ENCODE results near the gene ZNF473.
"Not testable (repeated sequence)": the region's sequence is repeated elsewhere in the genome, so short reads cannot be mapped to it uniquely, and the experiment has no call there.

The ZNF473 gene

DNA sequence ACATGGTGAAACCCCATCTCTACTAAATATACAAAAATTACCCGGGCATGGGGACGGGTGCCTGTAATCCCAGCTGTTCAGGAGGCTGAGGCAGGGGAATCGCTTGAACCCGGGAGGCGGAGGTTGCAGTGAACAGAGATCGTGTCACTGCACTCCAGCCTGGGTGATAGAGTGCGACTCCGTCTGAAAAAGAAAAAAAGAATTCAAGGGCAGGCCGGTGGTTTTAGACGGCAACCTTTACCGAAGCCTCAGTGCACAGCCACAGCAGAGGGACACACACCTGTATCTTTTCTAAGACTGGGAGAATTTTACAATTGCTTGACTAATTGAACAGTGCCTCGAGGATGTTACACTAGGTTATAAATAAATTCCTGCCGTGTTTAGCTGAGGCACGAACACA, 73.9 kb downstream of the ZNF473 start:
- not testable (repeated sequence) for H3K4me1 ChIP-seq (ENCODE audit: control insufficient read depth, insufficient read depth, low read length); H3K9ac ChIP-seq (ENCODE audit: low read length); H3K36me3 ChIP-seq (ENCODE audit: control insufficient read depth, insufficient read depth, low read length); H3K27me3 ChIP-seq (ENCODE audit: control insufficient read depth, insufficient read depth, low read length); H3K27ac ChIP-seq (ENCODE audit: low read depth, low read length); H3K9me3 ChIP-seq (ENCODE audit: control insufficient read depth, insufficient read depth, low read depth, low read length); H3K4me3 ChIP-seq (ENCODE audit: low read depth, low read length)

DNA sequence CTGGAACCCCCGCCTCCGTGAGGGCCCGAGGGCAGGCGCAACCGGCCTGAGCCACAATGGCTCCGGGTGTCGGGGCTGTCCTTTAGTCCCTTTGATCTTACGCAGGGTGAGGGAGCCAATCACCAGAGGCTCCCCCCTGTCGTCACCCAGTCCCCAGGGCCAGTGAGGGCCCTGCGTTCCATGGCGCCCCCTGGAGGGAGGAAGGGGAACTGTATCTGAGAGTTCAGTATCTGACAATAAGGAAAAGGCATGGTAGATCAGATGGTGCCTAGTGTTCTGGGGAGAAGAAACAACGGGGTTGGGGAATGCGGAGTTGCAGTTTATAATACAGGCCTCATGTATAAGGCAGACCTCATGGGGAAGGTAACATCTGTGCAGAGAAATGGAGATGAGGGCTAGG, 75.1 kb downstream of the ZNF473 start:
- H3K4me1 ChIP-seq (ENCODE audit: control insufficient read depth, insufficient read depth, low read length); H3K27ac ChIP-seq (ENCODE audit: low read depth, low read length); H3K27me3 ChIP-seq (ENCODE audit: control insufficient read depth, insufficient read depth, low read length); H3K4me3 ChIP-seq (ENCODE audit: low read depth, low read length); H3K9me3 ChIP-seq (ENCODE audit: control insufficient read depth, insufficient read depth, low read depth, low read length); H3K36me3 ChIP-seq (ENCODE audit: control insufficient read depth, insufficient read depth, low read length); H3K9ac ChIP-seq (ENCODE audit: low read length): not testable (repeated sequence)

Data from HUES6 (cell line).